ENCODE measurements around the gene EPB41L4B.

DNA sequence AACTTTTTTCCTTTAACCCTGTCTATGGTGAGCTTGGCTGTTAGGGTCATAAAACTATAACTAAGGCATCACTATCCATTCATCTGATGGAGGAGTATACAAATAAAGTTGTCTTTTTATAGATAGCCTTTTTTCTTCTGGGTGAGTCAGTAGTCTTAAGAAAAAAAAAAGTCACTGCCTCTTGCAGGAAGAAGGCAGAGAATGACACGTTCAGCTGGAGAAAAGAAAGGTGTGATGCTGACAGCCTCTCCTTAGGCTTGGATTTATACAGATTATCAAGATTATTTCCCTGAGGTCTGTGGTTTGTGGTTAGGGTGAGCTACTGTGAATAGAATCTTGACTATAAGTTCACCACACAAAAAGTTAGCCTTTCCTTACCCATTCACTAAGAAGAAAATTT lies 23.0 kb downstream of the EPB41L4B start:
- no peak for TF ChIP-seq ZNF557 (CRISPR knock-in tag; IDR thresholded peaks at IDR 0.05)
- no peak for TF ChIP-seq NPAS2 (CRISPR knock-in tag; IDR thresholded peaks at IDR 0.05; ENCODE audit: borderline replicate concordance)
- TF ChIP-seq ZNF552 (CRISPR knock-in tag; IDR thresholded peaks at IDR 0.05; ENCODE audit: borderline replicate concordance): no peak
- TF ChIP-seq, protein P1, sequence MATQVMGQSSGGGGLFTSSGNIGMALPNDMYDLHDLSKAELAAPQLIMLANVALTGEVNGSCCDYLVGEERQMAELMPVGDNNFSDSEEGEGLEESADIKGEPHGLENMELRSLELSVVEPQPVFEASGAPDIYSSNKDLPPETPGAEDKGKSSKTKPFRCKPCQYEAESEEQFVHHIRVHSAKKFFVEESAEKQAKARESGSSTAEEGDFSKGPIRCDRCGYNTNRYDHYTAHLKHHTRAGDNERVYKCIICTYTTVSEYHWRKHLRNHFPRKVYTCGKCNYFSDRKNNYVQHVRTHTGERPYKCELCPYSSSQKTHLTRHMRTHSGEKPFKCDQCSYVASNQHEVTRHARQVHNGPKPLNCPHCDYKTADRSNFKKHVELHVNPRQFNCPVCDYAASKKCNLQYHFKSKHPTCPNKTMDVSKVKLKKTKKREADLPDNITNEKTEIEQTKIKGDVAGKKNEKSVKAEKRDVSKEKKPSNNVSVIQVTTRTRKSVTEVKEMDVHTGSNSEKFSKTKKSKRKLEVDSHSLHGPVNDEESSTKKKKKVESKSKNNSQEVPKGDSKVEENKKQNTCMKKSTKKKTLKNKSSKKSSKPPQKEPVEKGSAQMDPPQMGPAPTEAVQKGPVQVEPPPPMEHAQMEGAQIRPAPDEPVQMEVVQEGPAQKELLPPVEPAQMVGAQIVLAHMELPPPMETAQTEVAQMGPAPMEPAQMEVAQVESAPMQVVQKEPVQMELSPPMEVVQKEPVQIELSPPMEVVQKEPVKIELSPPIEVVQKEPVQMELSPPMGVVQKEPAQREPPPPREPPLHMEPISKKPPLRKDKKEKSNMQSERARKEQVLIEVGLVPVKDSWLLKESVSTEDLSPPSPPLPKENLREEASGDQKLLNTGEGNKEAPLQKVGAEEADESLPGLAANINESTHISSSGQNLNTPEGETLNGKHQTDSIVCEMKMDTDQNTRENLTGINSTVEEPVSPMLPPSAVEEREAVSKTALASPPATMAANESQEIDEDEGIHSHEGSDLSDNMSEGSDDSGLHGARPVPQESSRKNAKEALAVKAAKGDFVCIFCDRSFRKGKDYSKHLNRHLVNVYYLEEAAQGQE (IDR thresholded peaks at IDR 0.05; ENCODE audit: borderline replicate concordance in 1 of 2, low read depth in 1 of 2, low read length in 2 of 2): no peak
- TF ChIP-seq SMARCC2 (IDR thresholded peaks at IDR 0.05): no peak
- no peak for TF ChIP-seq EP300 (IDR thresholded peaks at IDR 0.05; ENCODE audit: low read depth in 2 of 2, low read length in 2 of 2)
- no peak for TF ChIP-seq EP300 (CRISPR knock-in tag; IDR thresholded peaks at IDR 0.05; ENCODE audit: borderline replicate concordance)
- no peak for TF ChIP-seq JUND (CRISPR knock-in tag; IDR thresholded peaks at IDR 0.05)

Measured in HepG2 (cell line).